AG04450 (cell line): Measurements from ENCODE around the gene RGS16. TPM values are rescaled to one million over a fixed set of nuclear protein-coding genes. Genes with fewer than 3 reads are reported as not detected.

Experiments
- CTCF ChIA-PET: fragments of 300-600, 350-600 bp; formaldehyde crosslinking; extraction: SDS; loops from one replicate; lab custom pipeline; 2022; ENCODE audit warnings: antibody characterized with exemption, inconsistent platforms; lab: Charles Lee
- POLR2A ChIA-PET: fragments of 350-600 bp; formaldehyde crosslinking; extraction: SDS; loops from one replicate; lab custom pipeline; 2021; ENCODE audit warnings: antibody characterized with exemption, inconsistent platforms; lab: Yijun Ruan, JAX
- DNase-seq: peaks from one replicate; pipeline ENCODE4 v3.0.0-alpha.2; 2011; ENCODE audit warnings: low read depth, low spot score
- H3K27ac ChIP-seq: one replicate; pipeline ENCODE4 v1.5.1; 2012; ENCODE audit warnings: low read depth, low read length, control low read depth
- H3K27me3 ChIP-seq: one replicate; pipeline ENCODE4 v1.6.0; 2012; ENCODE audit warnings: low read length; ENCODE audit not compliant: control insufficient read depth, insufficient read depth
- H3K4me3 ChIP-seq: 2 replicates; pipeline ENCODE4 v1.5.1; 2011; ENCODE audit warnings: mild to moderate bottlenecking, low read depth, low read length, control low read depth
- H3K9me3 ChIP-seq: 2 replicates; pipeline ENCODE4 v1.5.1; 2012; ENCODE audit warnings: low read length; ENCODE audit not compliant: control insufficient read depth, insufficient read depth
- CTCF ChIP-seq: IDR thresholded peaks from 2 replicates; pipeline ENCODE4 v1.5.1; 2011; ENCODE audit warnings: low read depth, low read length, control low read depth, inconsistent platforms
- polyA minus RNA-seq: library from RNA; depleted of rRNA, polyadenylated mRNA; stranded (reverse); fragments of >200 nt; gene quantifications from 2 replicates; pipeline ENCODE4 v1.2.3, GENCODE V29; 2011; rRNA and poly(A)+ RNA removed
- polyA plus RNA-seq: library from polyadenylated mRNA; depleted of rRNA; stranded (reverse); fragments of >200 nt; gene quantifications from 2 replicates; pipeline ENCODE4 v1.2.3, GENCODE V29; 2011; rRNA removed

The RGS16 gene
- polyA plus RNA-seq (0.10 and 0.11 TPM in 2 replicates), polyA minus RNA-seq (0.09 TPM in 2 replicates)

- Histone ChIP-seq H3K27me3 (peaks cover 26% of the 10 kb centered on the region), H3K27ac (no peak within 1 kb of the TSS), H3K4me3 (peak within 1 kb of the TSS; percentile 58), H3K9me3 (no peaks in the 10 kb centered on the region; the same call in 1 of the 2 replicates)
- TF ChIP-seq CTCF, result no peak
- peak; percentile 21 for DNase-seq
- ChIA-PET CTCF (interaction anchor here (0.6 to 12.0 kb wide), 7 partner anchors 9 to 459 kb away, joined by 4 to 552 read pairs (median 33); partner anchors contain the start of gene NPL), POLR2A (interaction anchor here (1.4 kb wide), 1 partner anchor 11 kb away, joined by 3 read pairs; no protein-coding TSS in a partner anchor)
Measured at GRCh38 chr1:182604175-182605164, at the start of gene RGS16. Gene RGS16 (minus strand): TSS chr1:182604389. CDS start chr1:182604259, 130 bp downstream.

GRCh38 chr1:182653986-182654385 is 49.8 kb upstream of the RGS16 start:
- no peaks in the 10 kb centered on the region for H3K9me3 ChIP-seq
- no peak for TF ChIP-seq CTCF
- H3K27ac ChIP-seq, result no peak overlapping the region
- no peak for DNase-seq
- ChIA-PET CTCF (no interaction called here), POLR2A (no interaction called here)
- no peak overlapping the region for H3K4me3 ChIP-seq
- H3K27me3 ChIP-seq, result peaks cover 4% of the 10 kb centered on the region

GRCh38 chr1:182652933-182653332 is 48.7 kb upstream of the RGS16 start:
- POLR2A ChIA-PET, result no interaction called here
- H3K27ac ChIP-seq, result no peak overlapping the region
- no peak overlapping the region for H3K4me3 ChIP-seq
- CTCF ChIA-PET, result no interaction called here
- no peak for TF ChIP-seq CTCF
- H3K27me3 ChIP-seq, result peaks cover under 1% of the 10 kb centered on the region
- no peaks in the 10 kb centered on the region for H3K9me3 ChIP-seq
- DNase-seq, result no peak

GRCh38 chr1:182651339-182651724 is 47.1 kb upstream of the RGS16 start:
- DNase-seq, result no peak
- Histone ChIP-seq H3K27me3 (no peaks in the 10 kb centered on the region), H3K9me3 (no peaks in the 10 kb centered on the region), H3K4me3 (no peak overlapping the region), H3K27ac (no peak overlapping the region)
- ChIA-PET CTCF (no interaction called here), POLR2A (no interaction called here)
- TF ChIP-seq CTCF, result no peak
